GM13976 (cell line): ENCODE measurements around the gene LMBRD1.

ENCODE experiments used
- DNase-seq: peaks from one replicate; pipeline ENCODE4 v3.0.0; 2012; ENCODE audit warnings: low spot score
- CTCF ChIP-seq: IDR thresholded peaks from 2 replicates; pipeline ENCODE4 v1.5.1; 2012; ENCODE audit warnings: borderline replicate concordance, mild to moderate bottlenecking; ENCODE audit not compliant: insufficient read depth; ENCODE audit errors: extremely low read depth, missing control alignments, control extremely low read depth
- in situ Hi-C: fragments of 300-500 bp; cut with MboI; formaldehyde crosslinking; loops from one replicate; pipeline ENCODE4 v1.12.0; 2022; ENCODE audit warnings: low sequenced_read_pairs, mixed read lengths, inconsistent platforms; ENCODE audit not compliant: unreplicated experiment

The LMBRD1 gene

DNA sequence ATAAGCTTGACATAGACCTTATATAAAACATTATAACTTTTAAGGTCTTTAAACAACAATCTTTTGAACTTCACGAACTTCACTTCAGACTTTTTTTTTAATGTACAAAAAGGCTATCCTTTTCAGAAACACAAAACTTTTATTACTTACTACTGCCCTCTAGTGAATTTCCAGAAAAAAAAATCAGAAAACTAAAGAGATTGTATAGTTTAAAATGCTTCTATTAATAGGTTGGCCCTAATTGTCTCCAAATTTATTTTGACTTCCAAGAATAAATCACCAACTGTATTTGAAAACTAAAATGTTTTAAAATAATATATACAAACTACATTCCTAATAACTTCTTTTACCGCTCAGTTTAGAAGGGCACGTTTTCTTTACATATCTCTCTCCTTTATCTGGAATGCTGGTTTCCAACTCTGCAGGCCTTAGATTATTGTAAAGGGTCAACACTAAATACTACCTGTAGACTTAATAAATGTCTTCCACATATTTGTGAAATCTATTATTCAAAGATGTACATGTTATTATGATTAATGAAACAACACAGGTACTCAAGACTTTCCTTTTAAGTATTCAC lies 66.8 kb downstream of the LMBRD1 start:
- no peak for TF ChIP-seq CTCF
- DNase-seq, result no peak
- in situ Hi-C loops, result loop anchor here (25.0 kb wide), 1 partner anchor 382 kb away; no protein-coding TSS in a partner anchor

GRCh38 chr6:69722683-69723082 lies 74.1 kb downstream of the LMBRD1 start:
- no peak for TF ChIP-seq CTCF
- DNase-seq, result no peak
- in situ Hi-C loops, result no loop called here

- no peak for TF ChIP-seq CTCF
- in situ Hi-C loops, result no loop called here
- no peak for DNase-seq
Observed at GRCh38 chr6:69719602-69720193, 77.1 kb downstream of the LMBRD1 start.

- no peak for DNase-seq
- no peak for TF ChIP-seq CTCF
- in situ Hi-C loops, result no loop called here
Observed at GRCh38 chr6:69706724-69707123, 90.1 kb downstream of the LMBRD1 start.

DNA sequence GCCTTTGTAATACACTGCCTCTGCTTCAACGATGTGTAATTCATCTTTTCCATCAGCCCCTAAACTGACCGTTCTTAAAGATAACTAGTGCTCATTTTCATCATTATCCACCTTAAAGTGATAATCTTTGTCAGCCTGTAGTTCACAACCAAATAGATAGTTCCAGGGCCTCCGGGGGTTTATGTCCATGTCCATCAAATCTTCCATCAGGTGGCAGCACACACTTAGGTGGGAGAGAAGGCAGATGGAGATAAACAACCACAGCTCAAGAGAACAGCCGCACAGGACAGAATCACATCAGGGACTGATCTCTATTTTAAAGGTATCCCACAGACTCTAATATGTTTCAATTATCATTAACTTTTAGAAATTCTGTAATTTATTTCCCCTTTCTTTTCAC lies 90.9 kb downstream of the LMBRD1 start:
- no peak for TF ChIP-seq CTCF
- DNase-seq, result no peak
- in situ Hi-C loops, result no loop called here

DNA sequence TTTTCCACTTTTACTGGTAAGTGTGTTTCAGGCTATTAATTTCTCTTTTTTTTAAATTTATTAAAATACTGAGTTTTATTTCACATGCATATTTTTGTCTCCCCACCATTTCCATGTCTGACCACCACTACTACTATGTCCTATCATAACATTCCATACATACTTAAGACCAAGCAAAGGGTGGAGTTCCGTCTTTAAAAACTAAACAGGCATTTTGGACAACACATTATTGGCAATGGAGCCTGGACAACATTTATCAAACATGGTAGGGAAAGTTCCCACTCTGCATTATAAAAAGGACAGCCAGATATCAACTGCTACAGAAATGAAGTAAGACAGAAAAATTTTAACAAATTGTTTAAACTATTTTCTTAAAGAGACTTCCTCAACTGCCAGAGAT lies 91.9 kb downstream of the LMBRD1 start:
- in situ Hi-C loops, result no loop called here
- TF ChIP-seq CTCF, result no peak
- no peak for DNase-seq
